HG03378 (cell line): ENCODE results near the gene DONSON.

Experiments used
- ATAC-seq: cut with Tn5 transposase; IDR thresholded peaks from one replicate; pipeline ENCODE4 v1.9.1; 2021; ENCODE audit warnings: mild to moderate bottlenecking, moderate library complexity; ENCODE audit not compliant: unreplicated experiment

Gene DONSON

GRCh38 chr21:33566514-33566913 lies 22.0 kb downstream of the DONSON start:
- no peak for ATAC-seq

GRCh38 chr21:33562389-33562788 lies 26.1 kb downstream of the DONSON start:
- no peak for ATAC-seq

- ATAC-seq, result no peak
These were observed 27.1 kb downstream of the DONSON start for GRCh38 chr21:33561373-33561772.

- ATAC-seq, result no peak
These were observed 27.5 kb downstream of the DONSON start for GRCh38 chr21:33560965-33561364.

GRCh38 chr21:33559813-33560212 lies 28.7 kb downstream of the DONSON start:
- no peak for ATAC-seq

DNA sequence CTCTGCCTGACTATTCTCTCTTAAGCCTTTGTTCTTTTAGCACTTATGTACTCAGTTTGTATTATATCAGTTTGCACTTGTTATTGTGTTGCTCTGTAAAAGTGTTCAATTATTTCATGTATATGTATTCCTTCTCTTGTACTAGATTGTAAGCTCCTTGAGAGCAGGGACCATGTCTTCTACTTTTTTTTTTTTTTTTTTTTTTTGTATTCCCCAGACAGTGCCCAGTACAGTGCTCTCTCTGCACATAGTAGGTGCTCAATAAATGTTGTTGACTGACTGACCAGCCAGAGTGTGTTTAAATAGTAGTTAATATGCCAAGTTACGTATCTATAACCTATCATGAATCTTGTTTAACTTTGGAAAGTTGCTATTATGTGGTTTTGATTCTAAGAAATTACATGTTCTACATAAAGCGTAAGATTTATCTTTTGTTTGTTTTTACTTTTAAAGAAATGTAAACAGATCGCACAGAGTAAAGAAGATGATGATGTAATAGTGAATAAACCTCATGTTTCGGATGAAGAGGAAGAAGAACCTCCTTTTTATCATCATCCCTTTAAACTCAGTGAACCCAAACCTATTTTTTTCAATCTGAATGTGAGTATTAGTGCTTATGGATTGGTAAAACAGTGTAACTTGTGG lies 29.6 kb downstream of the DONSON start:
- ATAC-seq, result no peak

DNA sequence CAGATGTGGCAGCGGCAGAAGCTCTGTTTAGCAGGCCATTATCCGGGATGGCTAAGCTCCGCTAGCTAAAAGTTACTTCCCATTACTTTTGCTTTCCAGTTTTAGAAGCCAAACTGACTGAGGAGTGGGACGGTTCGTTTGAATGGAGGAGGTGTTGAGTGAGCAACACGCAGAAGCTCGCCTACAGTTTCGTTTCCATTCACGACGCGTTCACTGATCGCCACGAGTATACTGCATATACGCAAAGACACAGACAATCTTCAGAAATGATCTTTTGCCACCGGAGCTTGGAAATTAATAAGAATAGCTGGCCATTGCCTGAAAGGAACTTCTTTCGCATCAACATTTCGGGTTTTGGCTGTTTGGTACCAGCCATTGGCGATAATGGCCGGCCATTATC lies 31.0 kb downstream of the DONSON start:
- no peak for ATAC-seq

DNA sequence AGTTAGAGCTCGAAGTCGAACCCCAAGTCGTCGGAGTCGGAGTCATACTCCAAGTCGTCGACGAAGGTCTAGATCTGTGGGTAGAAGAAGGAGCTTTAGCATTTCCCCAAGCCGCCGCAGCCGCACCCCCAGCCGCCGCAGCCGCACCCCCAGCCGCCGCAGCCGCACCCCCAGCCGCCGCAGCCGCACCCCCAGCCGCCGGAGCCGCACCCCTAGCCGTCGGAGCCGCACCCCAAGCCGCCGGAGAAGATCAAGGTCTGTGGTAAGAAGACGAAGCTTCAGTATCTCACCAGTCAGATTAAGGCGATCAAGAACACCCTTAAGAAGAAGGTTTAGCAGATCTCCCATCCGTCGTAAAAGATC lies 33.5 kb downstream of the DONSON start:
- ATAC-seq, result no peak

DNA sequence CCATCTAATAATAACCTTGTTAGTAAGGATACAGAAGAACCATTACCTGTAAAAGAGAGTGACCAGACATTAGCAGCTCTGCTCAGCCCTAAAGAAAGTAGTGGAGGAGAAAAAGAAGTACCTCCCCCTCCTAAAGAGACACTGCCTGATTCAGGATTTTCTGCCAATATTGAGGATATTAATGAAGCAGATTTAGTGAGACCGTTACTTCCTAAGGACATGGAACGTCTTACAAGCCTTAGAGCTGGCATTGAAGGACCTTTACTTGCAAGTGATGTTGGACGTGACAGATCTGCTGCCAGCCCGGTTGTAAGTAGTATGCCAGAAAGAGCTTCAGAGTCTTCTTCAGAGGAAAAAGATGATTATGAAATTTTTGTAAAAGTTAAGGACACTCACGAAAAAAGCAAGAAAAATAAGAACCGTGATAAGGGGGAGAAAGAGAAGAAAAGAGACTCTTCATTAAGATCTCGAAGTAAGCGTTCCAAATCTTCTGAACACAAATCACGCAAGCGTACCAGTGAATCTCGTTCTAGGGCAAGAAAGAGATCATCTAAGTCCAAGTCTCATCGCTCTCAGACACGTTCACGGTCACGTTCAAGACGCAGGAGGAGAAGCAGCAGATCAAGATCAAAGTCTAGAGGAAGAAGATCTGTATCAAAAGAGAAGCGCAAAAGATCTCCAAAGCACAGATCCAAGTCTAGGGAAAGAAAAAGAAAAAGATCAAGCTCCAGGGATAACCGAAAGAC lies 34.1 kb downstream of the DONSON start:
- no peak for ATAC-seq

GRCh38 chr21:33552999-33553598 lies 35.4 kb downstream of the DONSON start:
- no peak for ATAC-seq

DNA sequence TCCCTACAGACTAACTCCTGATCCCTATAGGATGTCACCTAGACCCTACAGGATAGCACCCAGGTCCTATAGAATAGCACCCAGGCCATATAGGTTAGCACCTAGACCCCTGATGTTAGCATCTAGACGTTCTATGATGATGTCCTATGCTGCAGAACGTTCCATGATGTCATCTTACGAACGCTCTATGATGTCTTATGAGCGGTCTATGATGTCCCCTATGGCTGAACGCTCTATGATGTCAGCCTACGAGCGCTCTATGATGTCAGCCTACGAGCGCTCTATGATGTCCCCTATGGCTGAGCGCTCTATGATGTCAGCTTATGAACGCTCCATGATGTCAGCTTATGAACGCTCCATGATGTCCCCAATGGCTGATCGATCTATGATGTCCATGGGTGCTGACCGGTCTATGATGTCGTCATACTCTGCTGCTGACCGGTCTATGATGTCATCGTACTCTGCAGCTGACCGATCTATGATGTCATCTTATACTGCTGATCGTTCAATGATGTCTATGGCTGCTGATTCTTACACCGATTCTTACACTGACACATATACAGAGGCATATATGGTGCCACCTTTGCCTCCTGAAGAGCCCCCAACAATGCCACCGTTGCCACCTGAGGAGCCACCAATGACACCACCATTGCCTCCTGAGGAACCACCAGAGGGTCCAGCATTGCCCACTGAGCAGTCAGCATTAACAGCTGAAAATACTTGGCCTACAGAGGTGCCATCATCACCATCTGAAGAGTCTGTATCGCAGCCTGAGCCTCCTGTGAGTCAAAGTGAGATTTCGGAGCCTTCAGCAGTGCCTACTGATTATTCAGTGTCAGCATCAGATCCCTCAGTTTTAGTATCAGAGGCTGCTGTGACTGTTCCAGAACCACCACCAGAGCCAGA lies 36.1 kb downstream of the DONSON start:
- no peak for ATAC-seq

DNA sequence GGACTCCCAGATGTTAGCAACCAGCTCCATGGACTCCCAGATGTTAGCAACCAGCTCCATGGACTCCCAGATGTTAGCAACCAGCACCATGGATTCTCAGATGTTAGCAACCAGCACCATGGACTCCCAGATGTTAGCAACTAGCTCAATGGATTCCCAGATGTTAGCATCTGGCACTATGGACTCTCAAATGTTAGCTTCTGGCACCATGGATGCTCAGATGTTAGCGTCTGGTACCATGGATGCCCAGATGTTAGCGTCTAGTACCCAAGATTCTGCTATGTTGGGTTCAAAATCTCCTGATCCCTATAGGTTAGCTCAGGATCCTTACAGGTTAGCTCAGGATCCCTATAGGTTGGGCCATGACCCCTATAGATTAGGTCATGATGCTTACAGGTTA lies 36.8 kb downstream of the DONSON start:
- no peak for ATAC-seq

GRCh38 chr21:33550772-33551660 lies 37.5 kb downstream of the DONSON start:
- no peak for ATAC-seq

- ATAC-seq, result no peak
These were observed 38.4 kb downstream of the DONSON start for GRCh38 chr21:33549848-33550771.

GRCh38 chr21:33546086-33546485 lies 42.4 kb downstream of the DONSON start:
- ATAC-seq, result no peak

DNA sequence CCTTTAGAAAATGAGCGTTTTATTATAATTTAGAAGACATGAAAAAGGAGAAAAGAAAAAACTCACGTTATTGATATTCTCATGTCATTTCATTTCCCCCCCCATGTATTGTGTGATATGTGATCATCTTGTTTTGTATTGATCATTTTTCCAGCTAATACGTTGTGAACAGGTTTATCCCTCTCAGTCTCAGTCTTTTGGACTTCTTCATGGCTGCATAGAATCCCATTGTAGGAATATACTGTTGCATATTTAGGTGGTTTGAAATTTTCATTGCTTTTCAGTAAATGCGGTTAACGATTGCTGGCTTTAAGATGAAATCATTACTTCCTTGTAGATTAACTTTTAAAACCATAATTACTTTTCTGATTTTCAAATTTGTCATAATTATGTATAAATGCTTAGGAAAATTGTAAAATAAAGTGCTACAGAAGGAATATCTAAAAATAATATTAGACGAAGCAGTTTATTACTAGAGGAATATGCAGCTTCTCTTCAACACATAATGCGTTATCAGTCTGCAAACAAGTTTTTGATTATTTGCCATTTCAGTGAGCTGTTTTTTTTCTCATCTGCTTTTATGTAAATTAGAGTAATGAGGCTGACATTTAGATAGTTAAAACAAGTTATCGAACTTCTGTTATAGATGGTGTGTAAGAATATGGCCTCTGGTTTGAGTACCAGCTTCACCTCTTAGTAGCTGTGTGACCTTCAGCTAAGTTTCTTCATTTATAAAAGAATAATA lies 43.9 kb downstream of the DONSON start:
- no peak for ATAC-seq

DNA sequence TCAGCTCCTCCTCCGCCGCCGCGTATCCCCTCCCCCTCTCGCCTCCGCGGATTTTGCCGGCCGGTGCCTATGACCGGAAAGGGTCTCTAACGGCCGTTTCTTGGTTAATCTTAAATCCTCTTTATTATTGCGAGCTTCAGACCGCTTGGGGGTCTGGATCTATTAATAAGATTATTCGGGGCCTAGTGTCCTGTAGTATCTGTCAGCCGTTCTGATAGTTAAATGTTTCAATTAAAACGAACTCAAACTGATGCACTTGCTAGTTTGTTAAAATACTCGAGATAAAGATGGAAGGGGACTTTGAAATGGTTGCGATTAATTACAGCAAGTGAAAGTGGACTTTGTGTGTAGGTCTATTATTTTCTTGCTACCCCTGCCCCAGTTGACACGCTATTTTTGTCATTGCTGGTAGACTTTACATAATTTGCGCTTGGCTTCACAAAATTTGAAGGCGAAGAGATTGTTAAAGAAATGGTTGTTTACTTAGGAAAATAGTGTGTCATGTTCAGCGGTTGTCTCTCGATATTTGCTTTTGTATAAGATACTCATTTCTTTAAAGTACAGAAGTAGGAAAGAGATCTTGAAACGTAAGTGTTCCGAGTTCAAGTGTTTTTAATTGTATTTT lies 44.9 kb downstream of the DONSON start:
- no peak for ATAC-seq
